ENCODE data around the gene ACTN4.

ACTN4 gene

DNA sequence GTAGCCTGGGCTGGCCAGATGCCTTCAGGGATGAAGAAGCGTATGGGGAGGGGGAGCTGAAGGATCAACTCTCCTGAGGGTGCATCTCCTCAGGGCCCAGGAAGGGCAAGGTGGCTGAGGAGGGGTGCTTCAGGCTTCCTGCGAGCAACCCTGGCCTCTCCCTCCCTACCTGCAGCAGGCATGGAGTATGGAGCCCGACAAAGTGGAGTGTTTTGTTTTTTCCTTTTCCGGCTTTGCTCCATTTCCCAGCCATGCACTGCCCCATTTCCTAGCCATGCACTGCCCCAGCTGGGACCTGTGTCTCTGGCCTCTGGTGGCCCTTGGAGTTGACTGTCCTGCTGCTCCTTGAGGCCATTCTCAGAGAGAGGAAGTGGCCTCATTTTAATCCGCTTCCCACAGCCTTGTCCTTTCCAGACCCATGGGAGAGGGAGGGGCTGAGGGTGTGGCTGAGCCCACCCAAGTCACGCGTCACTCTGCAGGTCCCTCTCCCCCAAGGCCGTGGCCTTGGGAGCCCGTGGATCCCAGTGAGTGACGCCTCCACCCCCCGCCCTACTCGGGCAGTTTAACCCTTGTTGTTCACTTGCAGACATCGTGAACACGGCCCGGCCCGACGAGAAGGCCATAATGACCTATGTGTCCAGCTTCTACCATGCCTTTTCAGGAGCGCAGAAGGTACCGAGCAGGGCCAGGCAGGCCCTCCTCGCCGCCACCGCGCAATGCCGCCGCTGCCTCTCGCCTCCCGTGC lies 62.4 kb downstream of the ACTN4 start:
- no peak for DNase-seq (ENCODE audit: low read depth)

DNA sequence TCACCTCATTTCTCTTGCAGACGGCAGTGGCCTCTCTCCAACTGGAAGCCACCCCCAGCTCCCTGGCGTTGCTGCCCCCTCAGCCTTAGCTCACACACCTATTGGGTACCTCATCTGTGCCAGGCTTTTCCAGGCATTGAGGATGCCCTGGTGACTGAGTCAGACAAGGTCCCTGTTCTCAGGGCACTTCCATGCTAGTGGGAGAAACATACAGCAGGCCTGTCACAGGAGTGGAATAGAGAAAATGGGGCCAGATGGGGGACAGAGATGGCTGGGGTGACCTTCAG lies 62.9 kb downstream of the ACTN4 start:
- no peak for DNase-seq (ENCODE audit: low read depth)

DNA sequence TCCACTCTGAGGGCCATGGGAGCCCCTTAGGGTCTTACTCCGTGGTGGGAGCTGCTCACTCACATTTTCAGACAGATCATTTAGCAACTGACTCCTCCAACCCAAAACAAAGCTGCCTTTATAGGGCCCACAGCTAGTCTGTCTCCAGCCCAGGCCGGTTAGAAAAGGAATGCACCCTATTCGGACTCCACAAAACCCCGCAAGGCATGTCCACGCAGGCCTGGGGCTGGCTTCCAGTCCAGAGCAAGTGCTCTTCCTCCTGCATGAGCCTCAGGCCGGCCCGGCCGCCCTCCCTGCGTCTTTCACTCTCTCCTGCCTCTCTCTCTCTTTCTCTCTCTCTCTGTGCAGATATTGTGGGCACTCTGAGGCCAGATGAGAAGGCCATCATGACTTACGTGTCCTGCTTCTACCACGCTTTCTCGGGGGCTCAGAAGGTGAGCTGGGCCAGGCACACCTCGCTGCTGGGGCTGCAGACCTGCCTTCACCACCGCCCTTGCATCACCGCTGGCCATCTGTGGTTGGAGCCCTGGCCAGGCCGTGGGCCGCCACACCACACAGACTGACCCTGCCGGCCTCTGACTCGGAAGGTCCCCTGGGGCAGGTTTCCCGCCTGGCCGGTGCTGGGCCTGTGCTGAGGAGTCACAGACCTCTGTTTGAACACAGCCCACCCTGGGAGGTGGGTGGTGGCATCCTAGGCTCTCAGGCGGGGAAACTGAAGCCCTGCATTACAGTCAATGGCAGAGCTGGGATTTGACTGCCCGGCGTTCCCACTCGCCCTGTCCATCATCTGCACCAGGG lies 63.7 kb downstream of the ACTN4 start:
- DNase-seq (ENCODE audit: low read depth), result no peak

DNA sequence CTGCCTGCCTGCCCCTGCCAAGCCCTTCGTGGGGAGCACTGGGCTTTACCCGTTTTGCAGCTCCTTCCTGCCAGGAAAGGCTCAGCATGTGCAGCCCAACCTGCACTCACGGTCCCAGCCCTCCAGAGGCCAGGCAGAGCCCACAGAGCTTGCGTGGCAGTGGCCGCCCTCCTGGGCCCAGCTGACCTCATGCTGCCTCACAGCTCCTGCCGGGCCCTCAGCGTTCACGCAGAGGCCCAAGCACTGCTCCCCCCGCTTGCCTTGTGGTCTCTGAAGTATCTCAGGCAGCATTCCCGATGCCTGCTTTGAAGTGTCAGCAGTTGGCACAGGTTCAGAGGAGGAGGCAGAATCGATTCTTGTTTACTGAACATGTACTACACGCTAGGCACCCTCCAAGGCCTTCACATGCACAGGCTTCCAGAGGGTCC lies 64.3 kb downstream of the ACTN4 start:
- no peak for DNase-seq (ENCODE audit: low read depth)

DNA sequence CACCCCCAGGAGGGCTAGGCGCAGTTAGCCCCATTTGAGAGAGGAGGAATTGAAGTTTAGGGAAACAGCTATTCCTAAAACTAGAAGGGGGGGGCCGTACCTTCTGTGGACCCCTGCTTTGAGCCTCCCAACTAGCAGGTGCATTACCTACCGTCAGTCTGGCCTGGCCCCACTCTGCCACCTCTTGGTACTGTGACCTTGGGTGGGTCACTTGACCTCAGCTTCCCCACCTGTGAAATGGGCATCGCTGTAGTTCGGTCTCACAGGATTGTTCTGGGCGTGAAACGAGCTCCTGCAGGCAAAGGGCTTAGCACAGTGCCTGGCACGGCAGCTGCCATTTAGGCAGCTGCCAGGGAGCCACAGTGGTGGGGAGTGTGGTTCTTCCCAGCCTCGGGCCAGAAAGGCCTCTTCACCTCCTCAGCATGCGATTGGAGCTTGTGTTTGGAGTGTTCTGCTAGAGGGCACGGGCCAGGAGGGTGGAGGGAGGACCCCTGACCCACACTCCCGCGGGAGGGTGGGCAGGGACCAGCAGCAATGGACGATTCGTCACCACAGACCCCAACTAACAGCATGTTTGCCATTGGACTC lies 64.8 kb downstream of the ACTN4 start:
- no peak for DNase-seq (ENCODE audit: low read depth)

DNA sequence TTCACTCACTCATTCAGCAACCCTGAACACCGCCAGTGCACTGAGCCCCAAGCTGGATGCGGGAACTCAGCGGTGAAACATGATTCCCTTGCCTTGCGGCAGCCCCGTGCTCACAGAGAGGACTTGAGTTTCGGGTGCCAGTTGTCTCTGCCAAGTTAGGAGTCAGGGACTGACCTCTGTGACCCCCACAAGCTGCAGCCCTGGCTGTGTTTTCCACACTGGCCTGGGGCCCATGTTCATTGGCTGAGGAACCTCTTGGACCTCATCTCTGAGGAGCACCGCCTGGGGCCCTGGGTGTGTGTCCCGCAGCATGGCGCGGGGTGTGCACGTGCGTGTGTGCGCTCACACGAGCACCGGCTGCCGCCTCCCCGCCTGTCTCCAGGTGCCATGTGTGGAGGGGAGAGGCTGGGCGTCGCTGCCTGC lies 65.8 kb downstream of the ACTN4 start:
- no peak for DNase-seq (ENCODE audit: low read depth)

DNA sequence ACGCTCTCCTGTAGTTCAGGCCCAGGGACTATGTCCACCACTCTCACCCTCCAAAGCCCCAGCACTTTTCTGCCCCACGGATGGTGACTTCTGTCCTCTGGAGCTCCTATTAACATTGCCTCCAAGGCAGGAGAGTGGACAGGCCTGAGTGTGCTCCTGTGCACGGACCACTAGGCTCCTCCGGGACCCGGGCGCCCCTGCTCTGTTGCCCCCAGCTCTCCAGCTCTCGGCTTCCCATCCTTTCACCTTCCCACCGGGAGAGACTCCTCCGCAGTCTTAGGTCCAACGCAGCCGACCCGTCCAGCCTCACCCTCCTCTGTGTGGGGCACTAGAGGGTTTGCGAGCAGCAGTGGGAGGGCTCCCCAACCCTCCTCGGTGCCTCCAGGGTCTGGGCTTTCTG lies 66.4 kb downstream of the ACTN4 start:
- DNase-seq (ENCODE audit: low read depth), result no peak

DNA sequence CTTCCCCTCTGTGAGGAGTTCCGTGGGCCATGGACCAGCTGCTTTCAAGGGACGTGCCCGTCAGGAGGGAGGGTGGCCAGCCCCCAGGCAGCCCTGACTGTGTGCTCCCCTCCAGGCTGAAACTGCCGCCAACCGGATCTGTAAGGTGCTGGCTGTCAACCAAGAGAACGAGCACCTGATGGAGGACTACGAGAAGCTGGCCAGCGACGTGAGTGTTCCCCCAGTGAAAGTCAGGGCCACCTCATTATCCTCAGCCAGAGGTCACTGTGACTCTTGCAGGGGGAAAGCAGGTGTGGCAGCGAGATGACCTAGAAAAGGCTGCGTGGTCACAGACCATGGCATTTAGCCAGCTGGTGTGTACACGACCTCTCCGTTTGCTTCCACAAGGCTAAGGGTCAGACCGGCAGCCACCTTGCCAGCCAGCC lies 66.9 kb downstream of the ACTN4 start:
- no peak for DNase-seq (ENCODE audit: low read depth)

DNA sequence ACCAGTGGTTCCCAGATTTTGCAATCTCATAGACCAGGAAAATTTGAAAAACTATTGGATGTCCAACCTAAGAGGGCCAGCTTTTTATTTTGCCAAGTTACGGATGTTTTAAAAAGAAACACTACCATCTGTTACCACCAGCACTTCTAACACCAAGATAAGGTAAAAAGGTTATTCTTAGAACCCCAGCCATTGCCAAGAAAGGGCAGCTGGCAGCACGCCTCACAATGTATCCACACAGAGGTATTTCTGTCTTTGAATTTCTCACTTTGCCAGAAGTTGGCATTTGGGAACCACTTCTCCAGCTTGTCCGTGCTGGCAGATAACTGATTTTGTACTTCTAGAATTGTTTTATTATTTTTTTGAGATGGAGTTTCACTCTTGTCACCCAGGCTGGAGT lies 68.1 kb downstream of the ACTN4 start:
- no peak for DNase-seq (ENCODE audit: low read depth)

DNA sequence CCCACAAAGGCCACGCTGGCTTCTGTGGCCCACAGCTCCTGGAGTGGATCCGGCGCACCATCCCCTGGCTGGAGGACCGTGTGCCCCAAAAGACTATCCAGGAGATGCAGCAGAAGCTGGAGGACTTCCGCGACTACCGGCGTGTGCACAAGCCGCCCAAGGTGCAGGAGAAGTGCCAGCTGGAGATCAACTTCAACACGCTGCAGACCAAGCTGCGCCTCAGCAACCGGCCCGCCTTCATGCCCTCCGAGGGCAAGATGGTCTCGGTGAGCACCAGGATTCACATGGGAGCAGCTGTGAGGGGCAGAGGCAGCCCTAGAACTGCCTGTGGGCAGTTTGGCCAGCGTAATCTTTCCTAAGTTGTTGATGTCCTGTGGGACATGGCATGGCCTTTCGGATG lies 69.6 kb downstream of the ACTN4 start:
- DNase-seq (ENCODE audit: low read depth), result no peak

DNA sequence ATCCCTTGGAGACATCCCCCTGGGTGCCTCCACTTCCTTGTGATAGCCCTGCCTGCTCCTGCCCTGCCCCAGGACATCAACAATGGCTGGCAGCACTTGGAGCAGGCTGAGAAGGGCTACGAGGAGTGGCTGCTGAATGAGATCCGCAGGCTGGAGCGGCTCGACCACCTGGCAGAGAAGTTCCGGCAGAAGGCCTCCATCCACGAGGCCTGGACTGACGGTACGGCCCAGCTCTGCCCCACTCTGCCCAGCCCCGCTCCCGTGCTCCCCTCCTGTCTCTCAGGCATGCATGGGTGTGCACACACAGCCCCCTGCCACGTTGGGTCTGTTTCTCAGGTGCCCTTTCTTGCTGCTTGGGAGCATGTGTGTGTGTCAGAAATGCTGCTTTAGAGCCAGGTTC lies 70.4 kb downstream of the ACTN4 start:
- DNase-seq (ENCODE audit: low read depth), result no peak

DNA sequence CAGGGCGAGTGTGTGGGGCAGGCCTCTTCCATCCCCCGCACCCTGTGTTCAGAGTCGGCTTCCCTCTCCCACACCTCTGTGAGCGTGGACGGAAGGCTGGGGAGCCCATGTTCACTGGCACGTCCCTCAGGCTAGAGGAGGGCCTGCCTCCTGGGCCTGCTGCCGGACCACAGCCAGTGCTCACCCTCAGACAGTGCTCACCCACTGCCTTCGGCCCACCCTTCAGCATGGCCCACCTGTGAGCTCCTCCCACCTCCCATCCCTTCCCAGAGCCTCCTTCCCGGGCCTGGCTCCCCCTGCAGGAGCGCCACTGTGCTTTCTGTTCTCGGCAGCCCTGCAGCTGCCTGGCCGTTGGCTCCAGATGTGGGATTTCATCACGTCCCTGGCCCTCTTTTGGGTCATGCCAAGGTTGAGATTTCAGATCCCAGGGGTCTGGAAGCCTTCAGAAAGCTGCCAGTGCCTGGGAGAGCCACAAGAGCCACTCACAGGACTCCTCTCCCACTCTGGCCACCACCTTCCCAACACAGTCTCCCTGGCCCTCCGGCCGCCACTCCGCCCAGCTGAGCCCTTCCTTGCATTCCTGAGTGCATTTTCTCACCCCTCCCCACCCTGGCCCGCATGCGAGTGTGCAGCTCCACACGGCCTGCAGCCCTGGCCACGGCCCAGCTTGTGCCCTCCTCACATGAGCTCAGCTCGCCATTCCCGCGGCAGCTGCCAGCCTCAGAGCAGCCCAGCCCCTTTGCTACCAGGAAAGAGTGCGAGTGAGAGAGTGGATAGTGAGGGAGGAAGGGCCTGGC lies 71.5 kb downstream of the ACTN4 start:
- no peak for DNase-seq (ENCODE audit: low read depth)

DNA sequence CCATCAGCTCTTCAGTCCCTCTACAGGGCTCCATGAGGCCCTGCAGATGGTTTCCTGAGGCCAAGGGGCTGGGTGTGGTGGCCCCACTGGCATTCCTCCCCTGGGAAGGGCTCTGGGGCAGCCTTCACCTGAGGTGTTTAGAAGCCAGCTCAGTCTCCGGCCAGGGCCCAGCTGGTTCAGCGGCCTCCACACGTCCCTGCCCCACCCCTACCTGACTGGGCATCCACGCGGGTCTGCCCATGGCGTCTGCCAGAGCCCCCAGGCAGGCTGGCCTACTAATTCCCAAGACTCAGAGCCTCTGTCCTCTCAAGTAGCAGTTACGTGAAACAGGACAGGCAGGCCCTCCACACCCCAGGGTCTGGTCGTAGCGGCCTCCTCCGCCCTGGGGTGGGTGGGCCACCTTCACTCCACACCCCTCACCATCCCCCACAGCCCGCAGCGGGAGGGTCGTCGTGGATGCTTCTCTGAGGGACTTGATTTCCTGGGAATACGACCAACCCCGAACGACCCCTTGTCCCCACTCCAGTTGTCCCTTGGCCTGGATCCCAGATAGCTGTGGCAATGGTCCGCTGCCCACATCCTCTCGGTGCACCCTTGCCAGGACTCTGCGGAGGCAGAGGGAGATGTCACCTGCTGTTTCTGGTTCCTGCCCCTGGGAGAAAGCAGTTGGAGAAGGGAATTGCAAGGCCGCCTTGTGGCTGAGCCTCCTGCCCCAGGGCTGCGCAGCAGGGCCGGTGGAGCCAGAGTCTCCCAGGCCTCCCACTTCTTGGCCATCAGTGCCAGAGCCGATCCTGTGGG lies 72.5 kb downstream of the ACTN4 start:
- DNase-seq (ENCODE audit: low read depth), result no peak

DNA sequence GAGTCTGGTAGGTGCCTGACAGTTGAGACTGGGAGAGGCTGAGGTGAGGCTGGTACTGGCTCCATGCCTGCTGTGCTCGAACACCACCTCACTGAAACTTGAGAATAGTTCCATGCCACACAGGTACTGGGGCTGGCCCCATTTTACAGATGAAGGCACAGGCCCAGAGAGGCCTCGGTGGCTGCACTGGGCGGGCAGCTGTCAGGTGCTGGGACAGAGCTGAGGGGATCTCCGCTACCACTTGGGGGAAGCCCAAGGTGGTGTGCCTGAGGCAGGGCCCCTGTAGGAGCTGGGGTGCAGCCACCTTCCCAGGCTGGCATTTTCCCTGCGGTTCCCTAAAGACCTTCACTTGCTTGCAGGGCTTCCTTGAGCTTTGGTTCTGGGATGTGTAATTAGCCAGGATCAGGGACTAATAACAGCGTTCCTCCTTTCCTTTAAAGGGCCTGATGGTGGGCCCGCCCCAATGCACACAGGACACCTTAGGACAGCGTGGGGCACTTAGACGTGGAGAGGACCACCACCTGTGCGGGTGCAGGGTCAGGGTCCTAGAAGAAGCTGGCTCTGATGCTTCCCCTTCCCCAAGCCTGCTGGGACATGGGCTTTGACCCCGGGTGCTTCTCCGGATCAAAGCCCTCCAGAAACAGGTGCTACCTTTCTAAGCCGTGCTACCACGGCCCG lies 73.2 kb downstream of the ACTN4 start:
- DNase-seq (ENCODE audit: low read depth), result no peak

DNA sequence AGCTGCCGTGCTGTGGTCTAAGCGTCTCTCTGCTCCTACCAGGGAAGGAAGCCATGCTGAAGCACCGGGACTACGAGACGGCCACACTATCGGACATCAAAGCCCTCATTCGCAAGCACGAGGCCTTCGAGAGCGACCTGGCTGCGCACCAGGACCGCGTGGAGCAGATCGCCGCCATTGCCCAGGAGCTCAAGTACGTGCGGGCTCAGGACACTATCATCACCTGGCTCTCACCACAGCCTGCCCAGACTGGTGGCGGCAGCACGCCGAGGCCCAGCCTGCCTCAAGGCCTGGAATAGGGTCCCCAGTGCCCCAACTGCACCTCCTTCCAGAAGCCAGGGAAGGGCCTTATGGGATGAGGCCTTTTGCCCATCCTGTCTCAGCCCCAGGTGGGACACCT lies 74.0 kb downstream of the ACTN4 start:
- DNase-seq (ENCODE audit: low read depth), result no peak

DNA sequence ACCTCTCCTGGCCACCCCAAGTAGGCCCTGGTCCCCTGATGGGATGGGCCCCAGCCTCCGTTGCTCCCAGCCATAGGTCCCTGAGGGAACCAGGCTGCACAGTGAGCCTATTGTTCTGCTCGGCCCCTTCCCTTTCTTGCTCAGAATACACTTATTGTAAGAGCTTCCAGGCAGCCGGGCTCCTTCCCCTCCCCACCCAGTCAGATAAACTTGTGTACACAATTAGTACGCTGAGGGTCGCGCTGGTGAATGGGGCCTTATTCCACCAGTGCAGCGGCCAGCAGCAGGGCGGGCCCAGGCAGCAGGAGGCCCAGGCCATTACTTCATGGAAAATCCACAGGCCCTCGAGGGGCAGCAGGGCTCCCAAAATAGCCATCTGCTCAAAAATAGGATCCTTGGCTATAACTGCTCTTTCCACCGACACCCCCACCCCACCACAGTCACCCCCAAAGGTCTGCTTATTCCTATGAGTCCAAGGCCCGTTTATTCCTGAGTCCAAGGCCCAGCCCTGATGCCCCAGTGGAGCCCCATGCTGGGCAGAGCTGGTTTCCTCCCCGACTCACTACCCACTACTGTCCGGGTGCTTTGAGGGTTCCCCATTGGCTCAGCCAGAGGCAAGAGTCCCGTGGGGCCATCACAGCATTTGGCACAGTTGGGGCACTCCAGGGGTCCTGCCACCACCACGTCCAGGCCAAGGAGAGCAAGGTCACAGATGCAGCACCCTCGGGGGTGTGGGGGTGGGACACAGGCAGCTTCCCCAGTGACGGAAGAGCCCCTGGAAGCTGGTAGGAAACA lies 74.7 kb downstream of the ACTN4 start:
- no peak for DNase-seq (ENCODE audit: low read depth)

DNA sequence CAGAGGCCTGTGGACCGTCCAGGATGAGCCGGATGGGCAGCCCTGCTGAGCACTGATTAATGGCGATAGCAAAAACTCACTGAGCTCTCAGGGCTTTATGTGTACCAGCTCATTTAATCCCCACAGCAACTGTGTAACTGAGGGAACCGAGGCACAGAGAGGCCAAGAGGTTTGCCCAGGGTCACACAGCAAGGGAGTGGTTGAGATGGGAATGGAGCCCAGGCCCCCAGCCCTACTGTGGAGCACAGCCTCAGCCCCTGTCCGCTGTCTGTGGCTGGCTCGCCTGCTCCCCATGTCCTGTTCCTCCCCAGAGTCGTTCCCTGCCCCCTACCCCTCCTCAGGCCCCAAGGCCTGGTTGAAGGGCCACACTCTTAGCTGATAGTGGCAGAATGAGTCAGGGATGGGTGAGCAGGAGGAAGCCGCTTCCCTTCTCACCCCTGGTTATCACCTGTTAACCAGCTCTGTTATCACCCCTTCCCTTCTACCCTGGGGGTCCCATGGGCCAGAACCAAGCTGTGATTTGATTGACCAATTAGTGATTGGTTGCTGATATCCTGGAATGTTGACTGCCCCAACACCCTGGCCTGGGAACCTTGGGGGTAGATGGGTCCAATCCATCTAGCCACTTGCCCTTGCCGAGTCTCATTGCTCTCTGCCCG lies 75.6 kb downstream of the ACTN4 start:
- no peak for DNase-seq (ENCODE audit: low read depth)

DNA sequence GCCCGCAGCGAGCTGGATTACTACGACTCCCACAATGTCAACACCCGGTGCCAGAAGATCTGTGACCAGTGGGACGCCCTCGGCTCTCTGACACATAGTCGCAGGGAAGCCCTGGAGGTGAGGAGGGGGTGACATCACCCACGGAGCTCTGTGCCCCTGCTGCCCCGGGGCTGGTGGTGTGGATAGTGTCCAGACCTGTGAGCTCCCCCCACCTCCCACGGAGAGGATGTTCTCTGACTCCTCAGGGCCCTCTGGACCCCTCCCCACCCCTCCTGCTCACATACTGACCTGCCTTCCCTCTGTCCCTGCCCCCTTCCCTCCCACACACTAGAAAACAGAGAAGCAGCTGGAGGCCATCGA lies 76.1 kb downstream of the ACTN4 start:
- DNase-seq (ENCODE audit: low read depth), result no peak

DNA sequence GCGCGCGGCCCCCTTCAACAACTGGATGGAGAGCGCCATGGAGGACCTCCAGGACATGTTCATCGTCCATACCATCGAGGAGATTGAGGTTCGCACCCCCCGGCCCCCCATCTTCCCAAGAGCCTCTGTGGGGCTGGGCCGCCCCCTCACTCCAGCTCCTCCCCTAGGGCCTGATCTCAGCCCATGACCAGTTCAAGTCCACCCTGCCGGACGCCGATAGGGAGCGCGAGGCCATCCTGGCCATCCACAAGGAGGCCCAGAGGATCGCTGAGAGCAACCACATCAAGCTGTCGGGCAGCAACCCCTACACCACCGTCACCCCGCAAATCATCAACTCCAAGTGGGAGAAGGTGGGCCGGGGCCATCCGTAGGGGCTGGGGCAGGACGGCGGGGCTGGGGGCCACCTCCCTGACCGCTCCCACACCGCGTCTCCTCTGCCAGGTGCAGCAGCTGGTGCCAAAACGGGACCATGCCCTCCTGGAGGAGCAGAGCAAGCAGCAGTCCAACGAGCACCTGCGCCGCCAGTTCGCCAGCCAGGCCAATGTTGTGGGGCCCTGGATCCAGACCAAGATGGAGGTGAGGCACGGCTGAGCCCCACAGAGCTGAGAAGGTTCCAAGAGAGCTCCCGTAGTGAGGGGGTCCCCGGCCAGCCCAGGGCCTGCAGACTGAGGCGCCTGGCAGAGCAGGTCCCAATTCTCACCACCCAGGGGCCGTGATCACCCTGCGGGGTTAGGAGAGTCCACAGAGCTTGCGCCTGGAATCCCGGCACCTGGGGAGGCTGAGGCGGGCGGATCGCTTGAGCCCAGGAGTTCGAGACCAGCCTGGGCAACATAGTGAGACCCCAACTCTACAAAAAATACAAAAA lies 76.8 kb downstream of the ACTN4 start:
- DNase-seq (ENCODE audit: low read depth), result no peak
